HepG2 (cell line): ENCODE results near the gene MAP3K3. TPM values are rescaled to one million over a fixed set of nuclear protein-coding genes. Genes with fewer than 3 reads are reported as not detected.
A peak's percentile ranks its signal among the peaks of the same experiment; 100 is the strongest.

ENCODE experiments used
- ASH2L ChIP-seq: fragments of 300-600, 200-600 bp; sonication (generic); IDR thresholded peaks from 2 replicates; pipeline ENCODE4 v1.7.0; 2017; ENCODE audit warnings: low read depth, mild to moderate bottlenecking, moderate library complexity, mixed read lengths, low read length; ENCODE audit not compliant: insufficient read length
- DNMT1 ChIP-seq: sonication (generic); formaldehyde crosslinking; IDR thresholded peaks from 2 replicates; pipeline ENCODE4 v1.5.1; 2020; ENCODE audit warnings: mild to moderate bottlenecking, missing genetic modification reagents
- GTF3A ChIP-seq: sonication (generic); formaldehyde crosslinking; conservative IDR thresholded peaks from 2 replicates; pipeline ENCODE4 v1.4.0; 2020; ENCODE audit warnings: mild to moderate bottlenecking, missing genetic modification reagents
- MAF1 ChIP-seq: sonication (generic); formaldehyde crosslinking; IDR thresholded peaks from 2 replicates; pipeline ENCODE4 v1.5.0; 2020; ENCODE audit warnings: missing genetic modification reagents, borderline replicate concordance
- NCOA2 ChIP-seq: sonication (generic); formaldehyde crosslinking; IDR thresholded peaks from 2 replicates; pipeline ENCODE4 v1.8.0; 2022; ENCODE audit warnings: inconsistent platforms
- PCBP1 ChIP-seq: fragments of 200-400 bp; formaldehyde crosslinking; IDR thresholded peaks from 2 replicates; pipeline ENCODE4 v1.6.1; 2017; ENCODE audit warnings: mild to moderate bottlenecking, low read depth, low read length, borderline replicate concordance
- POGZ ChIP-seq: sonication (generic); formaldehyde crosslinking; IDR thresholded peaks from 2 replicates; pipeline ENCODE4 v1.4.0; 2020; ENCODE audit warnings: mild to moderate bottlenecking, missing genetic modification reagents
- PRPF4 ChIP-seq: fragments of 200-400 bp; formaldehyde crosslinking; IDR thresholded peaks from 2 replicates; pipeline ENCODE4 v1.6.1; 2016; ENCODE audit warnings: low read length, low read depth; ENCODE audit not compliant: poor library complexity, severe bottlenecking
- ZFP82 ChIP-seq: sonication (generic); formaldehyde crosslinking; IDR thresholded peaks from 2 replicates; pipeline ENCODE4 v1.5.1; 2020; ENCODE audit warnings: mild to moderate bottlenecking, missing genetic modification reagents, borderline replicate concordance
- ZFY ChIP-seq: sonication (generic); formaldehyde crosslinking; IDR thresholded peaks from 2 replicates; pipeline ENCODE4 v1.4.0; 2020; ENCODE audit warnings: missing genetic modification reagents
- ZIK1 ChIP-seq: sonication (generic); formaldehyde crosslinking; IDR thresholded peaks from 2 replicates; pipeline ENCODE4 v1.5.0; 2020; ENCODE audit warnings: mild to moderate bottlenecking, low read depth, missing genetic modification reagents, borderline replicate concordance
- ZNF121 ChIP-seq: sonication (generic); formaldehyde crosslinking; IDR thresholded peaks from 2 replicates; pipeline ENCODE4 v1.5.0; 2020; ENCODE audit warnings: mild to moderate bottlenecking, missing genetic modification reagents
- polyA plus RNA-seq, 8 experiments: library from polyadenylated mRNA; depleted of rRNA in 3 of 8; stranded (reverse) in 7 of 8; unstranded in 1 of 8; fragments of >200 nt; fragmentation: Illumina TruSeq in 4 of 8; extraction: Trizol in 4 of 8; gene quantifications; 2 replicates each; pipeline versions ENCODE4 v1.2.1 to v1.2.3, GENCODE V29; 2011 to 2016; ENCODE audit warnings: low read depth in 4 of 8, missing spikeins in 1 of 8, mixed read lengths in 1 of 8; ENCODE audit not compliant: insufficient read depth in 1 of 8
- total RNA-seq, 5 experiments: library from RNA; depleted of rRNA; stranded (reverse); fragments of >200 nt; fragmentation: Illumina TruSeq; extraction: Trizol; gene quantifications; 2 replicates each; pipeline ENCODE4 v1.2.3, GENCODE V29; 2016; ENCODE audit warnings: low read depth in 1 of 5
- TF ChIP-seq, protein P1 (sequence below): IDR thresholded peaks from 2 replicates; pipeline ENCODE4 v1.6.1; 2016; ENCODE audit warnings: missing biosample characterization, missing genetic modification reagents, low read depth
- TF ChIP-seq, protein P2 (sequence below): sonication (generic); IDR thresholded peaks from 2 replicates; pipeline ENCODE4 v1.6.1; 2016; ENCODE audit warnings: low read depth, borderline replicate concordance
- TF ChIP-seq, protein P3 (sequence below): sonication (generic); formaldehyde crosslinking; IDR thresholded peaks from 2 replicates; pipeline ENCODE4 v1.9.0; 2021; ENCODE audit warnings: missing genetic modification reagents, mild to moderate bottlenecking, borderline replicate concordance
- TF ChIP-seq, protein P4 (sequence below): sonication (generic); formaldehyde crosslinking; IDR thresholded peaks from 2 replicates; pipeline ENCODE4 v1.5.0; 2020; ENCODE audit warnings: mild to moderate bottlenecking, missing genetic modification reagents
- TF ChIP-seq, protein P5 (sequence below), 2 experiments: IDR thresholded peaks; 2 replicates each; pipeline ENCODE4 v1.6.1; 2011 to 2012; ENCODE audit warnings: low read length in 2 of 2, borderline replicate concordance in 1 of 2, low read depth in 1 of 2, mild to moderate bottlenecking in 1 of 2, moderate library complexity in 1 of 2

The MAP3K3 gene
- total and polyA plus RNA-seq, 2 of the 13 experiments (the other 11 are each of a cell fraction or from before 2014, with no cell fraction given), result 17.7 to 21.8 TPM

DNA sequence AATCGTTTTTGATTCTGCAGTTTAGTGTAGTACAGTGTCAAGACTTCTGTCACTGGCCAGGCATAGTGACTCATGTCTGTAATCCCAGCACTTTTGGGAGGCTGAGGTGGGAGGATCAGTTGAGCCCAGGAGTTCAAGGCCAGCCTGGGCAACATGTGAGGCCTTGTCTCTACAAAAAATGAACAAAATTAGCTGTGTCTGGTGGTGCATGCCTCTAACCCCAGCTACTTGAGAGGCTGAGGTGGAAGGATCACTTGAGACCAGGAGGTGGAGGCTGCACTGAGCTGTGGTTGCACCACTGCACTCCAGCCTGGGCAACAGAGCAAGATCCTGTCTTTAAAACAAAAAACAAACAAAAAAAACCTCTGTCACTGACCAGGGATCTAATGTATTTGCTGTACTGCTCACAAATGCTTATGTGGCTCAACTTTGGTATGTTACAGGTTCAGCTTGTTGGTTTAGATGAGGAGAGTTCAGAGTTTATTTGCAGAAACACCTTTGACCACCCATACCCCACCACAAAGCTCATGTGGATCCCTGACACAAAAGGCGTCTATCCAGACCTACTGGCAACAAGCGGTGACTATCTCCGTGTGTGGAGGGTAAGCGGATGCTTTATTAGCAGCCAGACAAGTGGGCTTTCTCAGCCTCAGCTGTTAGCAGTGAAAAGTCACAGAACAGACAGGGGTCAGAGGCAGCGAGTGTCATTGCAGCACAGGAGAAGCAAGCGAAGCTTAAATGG is 44.0 kb upstream of the MAP3K3 start (continued):
- TF ChIP-seq, protein P1, sequence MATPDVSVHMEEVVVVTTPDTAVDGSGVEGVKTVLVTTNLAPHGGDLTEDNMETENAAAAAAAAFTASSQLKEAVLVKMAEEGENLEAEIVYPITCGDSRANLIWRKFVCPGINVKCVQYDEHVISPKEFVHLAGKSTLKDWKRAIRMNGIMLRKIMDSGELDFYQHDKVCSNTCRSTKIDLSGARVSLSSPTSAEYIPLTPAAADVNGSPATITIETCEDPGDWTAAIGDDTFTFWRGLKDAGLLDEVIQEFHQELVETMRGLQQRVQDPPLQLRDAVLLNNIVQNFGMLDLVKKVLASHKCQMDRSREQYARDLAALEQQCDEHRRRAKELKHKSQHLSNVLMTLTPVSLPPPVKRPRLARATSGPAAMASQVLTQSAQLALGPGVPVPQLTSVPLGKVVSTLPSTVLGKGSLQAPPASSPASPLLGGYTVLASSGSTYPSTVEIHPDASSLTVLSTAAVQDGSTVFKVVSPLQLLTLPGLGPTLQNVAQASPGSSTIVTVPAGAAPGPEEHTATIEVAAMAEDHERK (CRISPR knock-in tag), result no peak
- peak; percentile 100 for TF ChIP-seq ZNF121 (CRISPR knock-in tag)
- TF ChIP-seq PCBP1, result no peak
- peak; percentile 18; the same call in 1 of the 2 replicates for TF ChIP-seq ZFY (CRISPR knock-in tag)
- TF ChIP-seq, protein P2, sequence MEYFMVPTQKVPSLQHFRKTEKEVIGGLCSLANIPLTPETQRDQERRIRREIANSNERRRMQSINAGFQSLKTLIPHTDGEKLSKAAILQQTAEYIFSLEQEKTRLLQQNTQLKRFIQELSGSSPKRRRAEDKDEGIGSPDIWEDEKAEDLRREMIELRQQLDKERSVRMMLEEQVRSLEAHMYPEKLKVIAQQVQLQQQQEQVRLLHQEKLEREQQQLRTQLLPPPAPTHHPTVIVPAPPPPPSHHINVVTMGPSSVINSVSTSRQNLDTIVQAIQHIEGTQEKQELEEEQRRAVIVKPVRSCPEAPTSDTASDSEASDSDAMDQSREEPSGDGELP, result peak; percentile 91
- TF ChIP-seq, protein P3, sequence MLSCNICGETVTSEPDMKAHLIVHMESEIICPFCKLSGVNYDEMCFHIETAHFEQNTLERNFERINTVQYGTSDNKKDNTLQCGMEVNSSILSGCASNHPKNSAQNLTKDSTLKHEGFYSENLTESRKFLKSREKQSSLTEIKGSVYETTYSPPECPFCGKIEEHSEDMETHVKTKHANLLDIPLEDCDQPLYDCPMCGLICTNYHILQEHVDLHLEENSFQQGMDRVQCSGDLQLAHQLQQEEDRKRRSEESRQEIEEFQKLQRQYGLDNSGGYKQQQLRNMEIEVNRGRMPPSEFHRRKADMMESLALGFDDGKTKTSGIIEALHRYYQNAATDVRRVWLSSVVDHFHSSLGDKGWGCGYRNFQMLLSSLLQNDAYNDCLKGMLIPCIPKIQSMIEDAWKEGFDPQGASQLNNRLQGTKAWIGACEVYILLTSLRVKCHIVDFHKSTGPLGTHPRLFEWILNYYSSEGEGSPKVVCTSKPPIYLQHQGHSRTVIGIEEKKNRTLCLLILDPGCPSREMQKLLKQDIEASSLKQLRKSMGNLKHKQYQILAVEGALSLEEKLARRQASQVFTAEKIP (CRISPR knock-in tag), result no peak
- 0 out of 2 replicates have a peak, but pooled peaks have one; percentile 44 for TF ChIP-seq DNMT1 (CRISPR knock-in tag)
- peak; percentile 62 for TF ChIP-seq ASH2L
- TF ChIP-seq, protein P4, sequence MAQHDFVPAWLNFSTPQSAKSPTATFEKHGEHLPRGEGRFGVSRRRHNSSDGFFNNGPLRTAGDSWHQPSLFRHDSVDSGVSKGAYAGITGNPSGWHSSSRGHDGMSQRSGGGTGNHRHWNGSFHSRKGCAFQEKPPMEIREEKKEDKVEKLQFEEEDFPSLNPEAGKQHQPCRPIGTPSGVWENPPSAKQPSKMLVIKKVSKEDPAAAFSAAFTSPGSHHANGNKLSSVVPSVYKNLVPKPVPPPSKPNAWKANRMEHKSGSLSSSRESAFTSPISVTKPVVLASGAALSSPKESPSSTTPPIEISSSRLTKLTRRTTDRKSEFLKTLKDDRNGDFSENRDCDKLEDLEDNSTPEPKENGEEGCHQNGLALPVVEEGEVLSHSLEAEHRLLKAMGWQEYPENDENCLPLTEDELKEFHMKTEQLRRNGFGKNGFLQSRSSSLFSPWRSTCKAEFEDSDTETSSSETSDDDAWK (CRISPR knock-in tag), result no peak
- TF ChIP-seq POGZ (CRISPR knock-in tag), result peak; percentile 97
- TF ChIP-seq ZFP82, result no peak; the same call in 1 of the 2 replicates
- no peak for TF ChIP-seq PRPF4
- TF ChIP-seq MAF1 (CRISPR knock-in tag), result no peak
- TF ChIP-seq ZIK1, result no peak
- TF ChIP-seq NCOA2, result peak; percentile 78
- peak; percentile 46; the same call in 1 of the 2 replicates for TF ChIP-seq GTF3A (CRISPR knock-in tag)
- TF ChIP-seq, protein P5, sequence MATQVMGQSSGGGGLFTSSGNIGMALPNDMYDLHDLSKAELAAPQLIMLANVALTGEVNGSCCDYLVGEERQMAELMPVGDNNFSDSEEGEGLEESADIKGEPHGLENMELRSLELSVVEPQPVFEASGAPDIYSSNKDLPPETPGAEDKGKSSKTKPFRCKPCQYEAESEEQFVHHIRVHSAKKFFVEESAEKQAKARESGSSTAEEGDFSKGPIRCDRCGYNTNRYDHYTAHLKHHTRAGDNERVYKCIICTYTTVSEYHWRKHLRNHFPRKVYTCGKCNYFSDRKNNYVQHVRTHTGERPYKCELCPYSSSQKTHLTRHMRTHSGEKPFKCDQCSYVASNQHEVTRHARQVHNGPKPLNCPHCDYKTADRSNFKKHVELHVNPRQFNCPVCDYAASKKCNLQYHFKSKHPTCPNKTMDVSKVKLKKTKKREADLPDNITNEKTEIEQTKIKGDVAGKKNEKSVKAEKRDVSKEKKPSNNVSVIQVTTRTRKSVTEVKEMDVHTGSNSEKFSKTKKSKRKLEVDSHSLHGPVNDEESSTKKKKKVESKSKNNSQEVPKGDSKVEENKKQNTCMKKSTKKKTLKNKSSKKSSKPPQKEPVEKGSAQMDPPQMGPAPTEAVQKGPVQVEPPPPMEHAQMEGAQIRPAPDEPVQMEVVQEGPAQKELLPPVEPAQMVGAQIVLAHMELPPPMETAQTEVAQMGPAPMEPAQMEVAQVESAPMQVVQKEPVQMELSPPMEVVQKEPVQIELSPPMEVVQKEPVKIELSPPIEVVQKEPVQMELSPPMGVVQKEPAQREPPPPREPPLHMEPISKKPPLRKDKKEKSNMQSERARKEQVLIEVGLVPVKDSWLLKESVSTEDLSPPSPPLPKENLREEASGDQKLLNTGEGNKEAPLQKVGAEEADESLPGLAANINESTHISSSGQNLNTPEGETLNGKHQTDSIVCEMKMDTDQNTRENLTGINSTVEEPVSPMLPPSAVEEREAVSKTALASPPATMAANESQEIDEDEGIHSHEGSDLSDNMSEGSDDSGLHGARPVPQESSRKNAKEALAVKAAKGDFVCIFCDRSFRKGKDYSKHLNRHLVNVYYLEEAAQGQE (IDR thresholded peaks at IDR 0.05; ENCODE audit: borderline replicate concordance in 1 of 2, low read depth in 1 of 2, low read length in 2 of 2), result no peak
